ENCODE data around the gene GOLT1B.

GRCh38 chr12:21543151-21543550, 41.6 kb downstream of the GOLT1B start:
- TF ChIP-seq CTCF (IDR thresholded peaks at IDR 0.05) (no peak), POLR2A (IDR thresholded peaks at IDR 0.05) (no peak)
